Activated CD8-positive, alpha-beta memory T cell treated with anti-CD3 and anti-CD28 coated beads for 48 hours (primary cell): Measurements from ENCODE around the gene MFAP3.
"Not testable (repeated sequence)": the region's sequence is repeated elsewhere in the genome, so short reads cannot be mapped to it uniquely, and the experiment has no call there.

Source experiments
- DNase-seq, 3 experiments: peaks; one replicate each; pipeline ENCODE4 v3.0.0-alpha.2; 2020; ENCODE audit warnings: low read depth in 2 of 3, low spot score in 2 of 3

Gene MFAP3

DNA sequence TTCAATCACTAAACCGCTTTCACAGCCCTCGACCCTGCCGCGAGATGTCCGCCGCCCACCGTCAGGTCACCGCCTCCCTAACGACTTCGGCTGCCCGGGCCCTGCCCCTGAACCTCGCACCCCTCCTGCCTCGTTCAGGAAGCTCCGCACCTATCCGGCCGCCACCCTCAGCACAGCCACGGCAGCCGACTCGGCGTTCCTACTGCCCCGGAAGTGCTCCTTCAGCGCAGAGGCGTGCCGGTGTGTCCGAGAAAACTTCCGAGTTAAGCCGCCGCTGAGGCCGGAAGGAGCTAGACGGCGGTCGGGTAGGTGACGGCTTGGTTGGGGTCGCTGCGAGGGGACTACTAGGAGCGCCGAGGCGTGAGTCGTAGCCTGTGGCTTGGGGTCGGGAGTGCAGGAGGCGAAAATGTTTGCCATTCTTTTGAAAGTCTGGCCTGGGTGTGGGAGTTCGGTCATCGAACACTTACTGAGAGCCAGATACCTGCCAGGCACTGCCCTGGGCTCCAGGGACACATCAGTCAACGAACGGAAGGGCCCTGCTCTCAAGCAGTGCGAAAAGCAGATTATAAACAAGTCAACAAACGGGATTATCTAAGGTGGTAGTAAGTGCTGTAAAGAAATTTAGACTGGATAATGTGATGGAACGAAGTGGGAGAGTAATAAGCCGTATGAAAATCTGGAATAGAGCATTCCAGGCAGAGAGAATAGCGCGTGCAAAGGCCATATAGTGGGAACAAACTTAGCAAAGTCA lies at the start of gene MFAP3, which contains the start of gene FAM114A2:
Gene MFAP3, plus strand, starts transcription at position 261 of the 751 bp plus-strand sequence. CDS start 10,756 bp downstream, outside the sequence.
Gene FAM114A2, minus strand, starts transcription at position 204 of the 751 bp plus-strand sequence. CDS start 3,957 bp downstream, outside the sequence.
- DNase-seq: peak; percentile 56 to 82 (median 76)

DNA sequence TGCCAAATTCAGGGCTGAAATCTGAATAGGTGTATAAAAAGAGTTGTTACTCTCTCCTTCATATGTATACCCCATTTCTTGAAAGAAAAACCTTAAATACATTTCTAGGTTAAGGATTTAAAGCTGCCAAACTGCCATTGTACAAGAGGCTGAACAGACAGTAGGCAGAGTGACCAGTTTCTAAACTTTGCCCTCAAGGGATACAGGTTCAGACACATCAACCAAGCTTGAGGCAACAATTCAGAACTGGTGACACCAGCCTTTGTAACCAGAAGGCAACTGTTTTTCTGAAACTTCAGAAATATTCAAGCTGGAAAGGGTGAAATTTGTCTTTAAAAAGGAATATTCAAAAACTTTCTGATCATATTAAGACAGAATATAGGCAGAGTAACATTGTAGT lies 47.6 kb upstream of the MFAP3 start:
- DNase-seq: no peak

DNA sequence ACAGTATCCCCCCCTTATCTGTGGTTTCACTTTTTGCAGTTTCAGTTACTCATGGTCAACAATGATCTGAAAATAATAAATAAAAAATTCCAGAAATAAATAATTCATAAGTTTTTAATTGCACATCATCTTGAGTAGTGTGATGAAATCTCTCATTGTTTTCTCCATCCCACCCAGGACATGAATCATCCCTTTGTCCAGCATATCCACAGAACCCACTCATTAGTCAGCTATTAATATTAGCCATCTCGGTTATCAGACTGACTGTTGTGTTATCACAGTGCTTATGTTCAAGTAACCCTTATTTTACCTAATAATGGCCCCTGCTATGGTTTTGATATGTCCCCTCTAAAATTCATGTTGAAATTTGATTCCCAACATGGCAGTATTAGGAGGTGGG lies 40.8 kb upstream of the MFAP3 start:
- no peak for DNase-seq

DNA sequence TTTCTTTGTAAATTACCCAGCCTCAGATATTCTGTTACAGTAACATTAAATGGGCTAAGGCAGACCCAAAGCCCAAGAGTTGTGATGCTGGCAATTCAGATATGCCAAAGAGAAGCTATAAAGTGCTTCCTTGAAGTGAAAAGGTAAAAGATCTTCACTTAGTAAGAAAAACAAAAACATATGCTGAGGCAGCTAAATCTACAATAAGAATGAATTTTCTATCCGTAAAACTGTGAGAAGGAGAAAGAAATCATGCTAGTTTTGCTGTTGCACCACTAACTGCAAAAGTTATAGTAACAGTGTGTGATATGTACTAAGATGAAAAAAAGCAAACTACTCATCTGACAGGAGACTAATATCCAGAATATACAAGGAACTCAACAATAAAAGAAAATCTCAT lies 40.0 kb upstream of the MFAP3 start:
- no peak for DNase-seq

DNA sequence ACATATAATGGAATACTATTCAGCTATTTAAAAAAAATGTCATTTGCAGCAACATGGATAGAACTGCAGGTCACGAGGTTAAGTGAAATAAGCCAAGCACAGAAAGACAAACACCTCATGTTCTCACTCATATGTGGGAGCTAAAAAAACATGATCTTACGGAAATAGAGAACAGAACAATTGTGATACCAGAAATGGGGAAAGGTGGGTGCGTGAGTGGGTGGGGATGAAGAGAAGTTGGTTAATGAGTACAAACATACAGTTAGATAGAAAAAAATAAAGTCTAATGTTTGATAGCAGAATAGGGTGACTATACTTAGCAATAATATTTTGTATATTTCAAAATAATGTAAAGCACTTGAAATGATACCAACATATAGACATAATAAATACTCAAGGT lies 38.8 kb upstream of the MFAP3 start:
- no peak for DNase-seq

DNA sequence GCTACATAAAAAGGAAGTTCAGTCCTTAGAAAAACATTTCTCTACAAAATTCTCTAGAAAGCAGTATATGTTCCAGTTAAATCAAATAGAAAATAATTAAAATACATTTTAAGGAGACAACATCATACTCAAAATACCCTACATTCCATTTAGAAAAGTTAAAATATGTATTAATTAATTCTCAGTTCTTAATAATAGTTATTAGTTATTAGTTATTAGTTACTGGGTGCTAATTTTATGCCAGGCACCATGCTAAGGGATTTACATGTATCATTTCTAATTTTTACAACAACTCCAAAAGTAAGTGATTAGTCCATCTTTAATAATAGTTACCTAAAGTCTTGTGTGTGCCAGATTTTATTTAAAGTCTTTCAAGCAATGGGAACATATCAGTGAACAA lies 38.1 kb upstream of the MFAP3 start:
- DNase-seq: no peak

DNA sequence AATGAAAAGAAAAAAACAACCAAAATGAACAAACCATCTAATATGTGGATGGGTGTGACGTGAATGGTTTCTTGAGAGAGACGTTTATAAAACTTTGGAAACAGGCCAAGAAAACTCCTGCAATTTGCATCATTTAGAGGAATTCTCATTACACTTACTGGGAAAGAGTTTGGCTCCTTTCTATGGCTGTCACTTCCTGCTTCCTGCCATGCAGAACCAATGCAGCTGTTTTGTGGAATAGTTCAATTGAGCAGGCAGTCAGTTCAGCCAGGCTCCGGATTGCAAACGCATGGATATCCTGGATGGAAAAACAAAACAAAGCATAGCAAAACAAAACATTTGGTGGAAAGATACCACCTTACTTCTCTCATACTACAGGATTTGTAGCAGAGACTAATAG lies 36.7 kb upstream of the MFAP3 start:
- no peak for DNase-seq

DNA sequence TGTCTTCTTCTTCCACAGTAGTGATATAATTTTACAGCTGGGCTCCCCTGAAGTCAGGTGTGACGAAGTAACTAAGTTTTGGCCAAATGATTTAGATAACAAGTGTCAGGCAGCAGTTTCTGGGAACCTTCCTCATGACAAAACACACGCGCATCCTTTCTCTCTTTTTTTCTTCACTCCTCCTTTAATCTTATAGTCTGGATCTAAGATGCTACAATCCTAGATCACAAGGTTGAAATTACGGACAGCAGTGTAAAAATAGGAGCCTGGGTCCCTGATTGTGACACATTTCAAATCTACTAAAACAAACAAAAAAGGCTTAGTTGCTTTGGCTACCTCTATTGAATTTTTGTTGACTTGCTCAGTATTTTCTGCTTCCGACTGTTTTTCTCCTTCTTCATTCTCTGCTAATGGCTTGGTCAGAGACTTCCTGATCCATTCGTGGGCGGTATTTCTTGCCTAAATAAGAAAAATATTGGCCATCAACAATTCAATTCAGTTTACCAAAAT lies 36.2 kb upstream of the MFAP3 start:
- no peak for DNase-seq

DNA sequence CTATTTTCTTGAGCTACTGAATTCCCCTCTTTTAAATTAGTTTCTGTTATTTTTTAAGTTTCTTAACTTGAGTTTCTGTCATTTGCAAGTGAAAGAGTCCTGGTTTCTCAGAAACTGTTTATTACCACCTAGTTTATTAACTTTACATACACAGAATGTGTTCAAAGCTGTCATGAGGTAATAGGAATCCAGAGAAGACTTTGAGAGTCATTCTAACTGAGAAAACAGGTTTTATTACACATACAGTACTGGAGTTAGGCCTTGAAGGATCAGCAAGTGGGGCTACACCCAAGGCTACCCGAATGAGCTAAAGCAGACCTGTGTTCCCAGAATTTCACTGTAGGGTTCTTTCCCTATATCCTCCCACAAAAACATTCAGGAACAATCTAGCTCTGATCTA lies 33.1 kb upstream of the MFAP3 start:
- DNase-seq: no peak

DNA sequence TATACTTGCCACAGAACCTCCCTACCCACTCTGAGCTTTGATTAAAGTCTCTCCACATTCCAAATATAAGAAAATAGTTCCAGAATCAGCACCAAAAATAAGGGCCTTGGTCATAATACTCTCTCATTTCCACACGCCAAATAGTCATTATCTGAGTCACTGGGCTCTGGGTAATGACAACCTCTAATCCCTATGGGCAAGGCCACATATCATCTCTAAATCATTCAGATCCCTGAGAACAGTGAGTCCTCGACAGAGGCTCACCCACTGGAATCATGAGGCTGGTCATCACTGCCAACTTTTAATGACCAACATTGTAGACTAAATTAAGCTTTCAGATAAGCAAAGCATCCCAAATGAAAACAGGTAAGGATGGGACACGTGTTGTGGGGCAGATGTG lies 28.1 kb upstream of the MFAP3 start:
- no peak for DNase-seq

DNA sequence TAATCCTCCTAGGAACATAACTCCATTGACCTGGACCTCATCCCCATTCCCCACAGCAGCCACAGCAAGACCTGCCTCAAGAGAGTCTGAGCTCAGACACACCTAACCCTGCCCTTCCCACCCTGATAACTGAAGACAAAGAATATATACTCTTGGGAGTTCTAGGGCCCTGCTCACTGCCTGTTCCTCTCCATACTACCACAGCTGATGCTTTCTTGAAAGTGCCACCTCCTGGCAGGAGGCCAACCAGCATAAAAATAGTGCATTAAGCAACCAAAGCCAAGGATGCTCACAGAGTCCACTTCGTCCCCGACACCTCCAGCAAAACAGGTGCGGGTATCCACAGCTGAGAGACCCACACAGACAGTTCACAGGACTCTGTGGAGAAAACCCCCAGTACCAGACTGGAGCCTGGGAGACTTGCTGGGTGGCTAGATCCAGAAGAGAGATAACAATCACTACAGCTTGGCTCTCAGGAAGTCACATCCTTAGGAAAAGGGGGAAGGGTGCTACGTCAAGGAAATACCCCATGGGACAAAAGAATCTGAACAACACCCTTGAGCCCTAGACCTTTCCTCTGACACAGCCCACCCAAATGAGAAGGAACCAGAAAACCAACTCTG lies 23.6 kb upstream of the MFAP3 start:
- DNase-seq: no peak

DNA sequence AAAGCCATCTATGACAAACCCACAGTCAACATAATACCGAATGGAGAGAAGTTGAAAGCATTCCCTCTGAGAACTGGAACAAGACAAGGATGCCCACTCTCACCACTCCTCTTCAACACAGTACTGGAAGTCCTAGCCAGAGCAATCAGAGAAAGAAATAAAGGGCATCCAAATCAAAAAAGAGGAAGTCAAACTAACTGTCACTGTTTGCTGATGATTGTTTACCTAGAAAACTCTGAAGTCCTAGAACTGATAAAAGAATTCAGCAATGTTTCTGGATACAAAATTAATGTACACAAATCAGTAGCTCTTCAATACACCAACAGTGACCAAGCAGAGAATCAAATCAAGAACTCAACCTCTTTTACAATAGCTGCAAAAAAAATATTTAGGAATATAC lies 19.8 kb upstream of the MFAP3 start:
- not testable (repeated sequence) for DNase-seq

DNA sequence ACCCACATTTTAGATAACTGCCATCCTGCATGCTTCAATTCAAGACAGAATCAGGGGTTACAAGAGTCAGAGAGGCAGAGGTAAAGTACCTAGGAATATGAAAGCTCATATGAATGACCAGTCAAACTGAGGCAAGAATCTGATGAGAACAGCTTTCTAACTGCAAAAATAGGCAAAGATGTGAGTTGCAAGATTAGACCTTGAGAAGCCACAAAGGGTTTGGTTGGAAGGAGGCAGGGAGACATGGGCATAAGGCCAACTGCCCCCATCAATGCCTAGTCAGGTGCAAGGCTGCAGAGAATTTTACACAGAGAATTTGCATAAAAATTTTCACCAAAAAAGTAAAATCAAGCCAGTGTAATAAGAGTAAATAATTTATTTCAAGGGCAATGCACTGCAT lies 12.8 kb upstream of the MFAP3 start:
- no peak for DNase-seq

DNA sequence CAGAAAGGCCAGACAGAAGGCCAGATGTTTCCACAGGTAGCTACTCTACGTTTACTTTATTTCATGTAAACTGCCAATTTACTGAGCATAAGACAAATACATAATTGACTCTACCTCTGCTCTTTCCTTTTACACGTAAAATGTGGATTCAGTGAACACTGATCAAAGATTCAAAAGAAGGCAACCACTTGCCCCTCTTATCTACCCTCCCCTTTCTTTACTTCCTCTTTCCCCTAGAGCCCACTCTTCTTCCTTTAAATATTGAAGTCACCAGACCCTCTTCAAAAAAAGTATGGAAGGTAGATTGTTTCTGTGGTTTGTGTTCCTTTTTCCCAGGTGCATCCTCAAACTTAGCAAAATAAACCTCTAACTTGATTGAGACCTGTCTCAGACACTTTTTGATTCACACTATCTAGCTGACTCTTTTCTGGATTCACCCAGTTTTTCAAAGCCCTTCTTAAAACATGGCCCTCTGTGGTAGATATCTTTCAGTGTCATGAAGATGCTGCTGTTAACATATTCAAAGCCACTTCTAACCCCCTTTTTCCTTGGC lies 6.8 kb upstream of the MFAP3 start:
- no peak for DNase-seq

DNA sequence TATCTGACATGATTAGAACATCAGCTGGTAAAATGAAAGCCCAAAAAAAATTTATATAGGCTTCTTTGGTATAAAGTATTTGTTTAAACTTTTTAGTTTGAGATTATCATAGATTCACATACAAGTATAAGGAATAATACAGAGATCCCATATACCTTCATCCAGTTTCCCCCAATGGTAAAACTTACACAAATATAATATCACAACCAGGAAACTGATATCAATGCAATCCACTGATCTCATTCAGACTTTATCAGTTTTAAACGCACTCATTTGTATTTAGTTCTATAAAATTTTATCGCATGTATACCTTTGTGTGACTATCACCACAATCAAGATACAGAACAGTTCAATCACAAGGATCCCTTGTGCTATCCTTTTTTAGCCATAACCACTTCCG lies 3.8 kb upstream of the MFAP3 start:
- DNase-seq: no peak

DNA sequence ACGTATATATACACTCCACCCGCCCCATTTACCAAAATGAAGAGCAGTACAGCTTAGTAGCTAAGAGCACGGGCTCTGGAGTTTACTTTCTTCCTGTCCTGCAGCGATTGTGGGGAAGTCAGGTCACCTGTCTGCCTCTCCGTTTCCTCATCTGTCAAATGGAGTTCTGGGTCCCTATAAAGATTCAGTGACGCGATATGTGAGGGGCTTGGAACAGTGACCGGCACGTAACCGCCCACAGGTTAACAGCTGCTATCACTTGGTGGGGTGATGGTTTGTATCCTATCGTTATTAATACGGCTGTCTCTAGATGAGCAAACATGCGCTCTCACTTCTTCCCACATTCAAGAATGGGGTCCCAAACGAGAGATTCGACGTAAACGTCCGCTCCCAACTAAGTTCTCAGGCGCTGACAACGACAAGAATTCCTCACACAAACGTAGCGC lies 483 bp upstream of the MFAP3 start:
- no peak for DNase-seq

DNA sequence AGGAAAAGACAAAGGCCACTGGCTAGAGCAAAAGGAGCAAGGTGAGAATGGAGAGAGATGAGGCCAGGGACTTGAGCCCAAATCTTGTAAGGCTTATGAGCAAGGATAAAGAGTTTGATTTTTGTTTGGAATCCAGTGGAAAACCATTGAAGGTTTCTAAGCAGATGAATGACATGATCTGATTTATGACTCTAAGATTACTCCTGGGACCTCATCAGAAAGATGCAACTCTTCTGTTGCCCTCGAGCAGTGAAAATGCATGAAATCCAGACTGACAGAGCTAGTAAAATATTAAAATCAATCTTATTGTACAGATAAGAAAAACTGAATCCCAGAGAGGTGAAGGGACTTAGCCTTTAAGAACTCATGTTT lies 677 bp downstream of the MFAP3 start:
- DNase-seq: no peak

DNA sequence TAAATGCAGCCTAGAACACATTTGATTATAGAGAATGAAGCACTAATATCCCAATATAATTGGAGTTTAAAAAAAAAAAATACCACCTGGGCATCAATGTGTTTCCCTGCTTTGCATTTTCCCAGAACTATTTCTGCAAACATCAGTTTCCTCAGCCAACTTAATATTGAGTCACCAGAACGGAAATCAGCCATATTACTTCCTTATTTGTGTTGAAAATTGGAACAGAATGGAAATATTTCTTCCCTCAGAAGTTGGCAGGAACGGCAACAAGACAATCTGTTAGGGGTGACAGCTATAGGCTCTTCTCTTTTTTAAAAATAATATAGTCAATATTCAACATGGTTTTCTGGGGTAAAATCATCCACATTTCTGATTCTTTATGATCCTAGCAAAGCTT lies 4.0 kb downstream of the MFAP3 start:
- no peak for DNase-seq

DNA sequence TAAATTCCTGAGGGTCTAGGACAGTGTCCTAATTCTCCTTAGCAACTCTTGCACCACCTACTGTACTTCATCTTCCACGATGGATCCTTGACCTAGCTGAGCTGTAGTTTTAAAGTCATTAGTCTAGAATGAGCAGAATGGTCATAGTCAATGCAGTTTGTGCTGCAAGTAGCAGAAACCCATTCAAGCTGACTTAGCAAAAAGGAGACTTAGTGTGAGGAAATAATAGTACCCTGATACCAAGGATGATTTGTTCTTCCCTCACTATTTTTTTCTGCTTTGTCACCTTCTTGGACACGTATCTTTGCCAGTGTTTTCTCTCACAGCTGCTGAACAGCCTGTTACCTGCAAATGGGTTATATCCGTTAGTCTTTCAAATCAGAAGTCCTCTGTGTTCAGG lies 5.3 kb downstream of the MFAP3 start:
- no peak for DNase-seq

DNA sequence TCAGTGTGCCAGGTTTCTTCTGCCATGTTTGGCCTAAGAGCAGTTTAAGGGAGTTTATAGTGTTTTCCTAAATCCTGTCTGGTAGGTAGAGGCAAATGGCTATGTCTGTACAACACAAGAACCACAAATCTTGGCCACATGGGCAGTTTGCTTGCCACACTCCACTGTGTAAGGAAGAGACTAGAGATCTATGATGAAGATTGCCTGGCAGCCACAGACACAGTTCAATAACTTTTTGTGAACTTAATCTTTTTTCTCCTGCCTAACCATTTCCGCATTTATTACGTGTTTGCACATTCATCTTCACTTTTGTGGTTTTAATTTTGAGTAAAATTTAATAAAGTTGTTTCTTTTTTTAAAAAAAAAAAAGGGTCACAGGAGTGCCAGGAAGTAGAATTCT lies 5.8 kb downstream of the MFAP3 start:
- DNase-seq: no peak

DNA sequence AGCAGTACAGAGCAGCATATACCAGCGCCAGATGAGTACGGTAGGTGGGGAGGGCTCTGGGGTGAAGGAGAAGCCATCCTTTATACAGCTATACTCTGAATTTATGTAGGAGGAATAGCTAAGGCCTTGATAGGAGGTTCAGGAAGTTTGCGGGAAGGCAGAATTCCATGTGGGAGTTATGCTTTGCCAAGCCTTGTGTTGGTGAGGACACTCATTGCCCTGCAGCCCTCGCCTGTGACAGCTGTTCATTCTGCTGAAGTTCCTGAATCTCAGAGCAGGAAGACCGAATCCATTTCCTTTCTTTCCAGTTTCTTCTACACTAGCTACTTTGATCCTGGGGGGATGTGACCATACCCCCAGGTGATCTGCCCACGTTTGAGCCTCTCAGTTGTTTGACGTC lies 7.7 kb downstream of the MFAP3 start:
- DNase-seq: no peak

DNA sequence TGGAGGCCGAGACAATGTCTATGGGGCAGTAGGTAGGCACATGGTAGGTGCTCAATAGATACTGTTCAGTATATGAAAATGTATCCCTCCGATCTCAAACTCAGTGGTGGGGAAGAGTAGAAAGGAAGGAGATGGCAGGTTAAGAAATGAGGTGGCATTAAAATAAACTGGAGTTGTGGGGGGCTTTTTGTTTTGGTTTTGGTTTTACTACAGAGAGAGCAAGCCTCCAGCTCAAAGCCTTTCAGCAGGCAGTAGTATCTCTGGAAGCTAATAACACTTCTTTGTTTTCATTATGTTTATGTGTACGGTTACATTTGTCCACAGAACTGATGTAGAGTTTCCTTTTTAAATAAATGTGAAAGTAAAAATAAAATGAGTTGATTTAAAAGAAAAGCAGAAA lies 8.6 kb downstream of the MFAP3 start:
- DNase-seq: no peak
